Upper lobe of right lung (tissue), 1 donor: ENCODE measurements around the gene PNMA8C. TPM values are rescaled to one million over a fixed set of nuclear protein-coding genes. Genes with fewer than 3 reads are reported as not detected.

ENCODE experiments used
- ATAC-seq: fragments of 200-7000 bp; cut with Tn5 transposase; one replicate; pipeline ENCODE4 v1.9.1; 2020; ENCODE audit warnings: mild to moderate bottlenecking, moderate library complexity
- DNase-seq: peaks from one replicate; pipeline ENCODE4 v3.0.0-alpha.2; 2020
- H3K27ac ChIP-seq: fragments of 200-600 bp; one replicate; pipeline ENCODE4 v1.8.0; 2022
- H3K27me3 ChIP-seq: fragments of 200-600 bp; one replicate; pipeline ENCODE4 v1.8.0; 2022; ENCODE audit warnings: mild to moderate bottlenecking
- H3K36me3 ChIP-seq: fragments of 200-600 bp; one replicate; pipeline ENCODE4 v1.8.0; 2022
- H3K4me1 ChIP-seq: fragments of 200-600 bp; one replicate; pipeline ENCODE4 v1.8.0; 2022
- H3K4me3 ChIP-seq: fragments of 200-600 bp; one replicate; pipeline ENCODE4 v1.8.0; 2022; ENCODE audit warnings: mild to moderate bottlenecking
- H3K9me3 ChIP-seq: fragments of 200-600 bp; one replicate; pipeline ENCODE4 v1.8.0; 2022
- intact Hi-C: fragments of 100-400 bp; cut with DNase I; formaldehyde crosslinking; loops from one replicate; pipeline ENCODE4 v1.11.0; 2022
- total RNA-seq: library from RNA; stranded (reverse); fragmentation: NEBNext Ultra II Directional; extraction: Animal tissue kit (Norgen Biotek cat#: 25700); gene quantifications from one replicate; pipeline ENCODE4 v1.2.1, GENCODE V29; 2021
- TF ChIP-seq, protein P1 (sequence below): fragments of 200-600 bp; IDR thresholded peaks from one replicate; pipeline ENCODE4 v1.8.0; 2022; ENCODE audit warnings: antibody characterized with exemption
- donor health status: DM: no; HTN: yes; CAD: no; lungs with severe emphysema.

PNMA8C gene
- total RNA-seq, 1 donor from 2014 or later = not detected

DNA sequence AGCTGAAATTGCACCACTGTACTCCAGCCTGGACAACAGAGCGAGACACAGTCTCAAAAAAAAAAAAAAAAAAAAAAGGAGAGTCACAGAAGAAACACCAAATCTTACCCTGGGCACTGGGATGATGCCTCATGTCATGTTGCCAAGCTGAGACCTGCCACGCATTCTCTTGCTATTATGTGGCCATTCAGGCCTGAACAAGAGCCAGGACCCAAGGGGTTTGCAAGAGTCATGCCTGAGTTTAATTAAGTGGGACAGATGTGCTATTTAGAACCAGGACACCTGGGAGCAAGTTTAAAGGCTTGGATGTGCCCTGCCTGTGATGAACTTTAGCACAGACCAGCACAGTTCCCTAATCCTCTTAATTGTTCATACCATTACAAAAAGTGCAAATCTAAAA, 32.8 kb upstream of the PNMA8C start:
- no peak for ATAC-seq
- intact Hi-C loops = no loop called here

DNA sequence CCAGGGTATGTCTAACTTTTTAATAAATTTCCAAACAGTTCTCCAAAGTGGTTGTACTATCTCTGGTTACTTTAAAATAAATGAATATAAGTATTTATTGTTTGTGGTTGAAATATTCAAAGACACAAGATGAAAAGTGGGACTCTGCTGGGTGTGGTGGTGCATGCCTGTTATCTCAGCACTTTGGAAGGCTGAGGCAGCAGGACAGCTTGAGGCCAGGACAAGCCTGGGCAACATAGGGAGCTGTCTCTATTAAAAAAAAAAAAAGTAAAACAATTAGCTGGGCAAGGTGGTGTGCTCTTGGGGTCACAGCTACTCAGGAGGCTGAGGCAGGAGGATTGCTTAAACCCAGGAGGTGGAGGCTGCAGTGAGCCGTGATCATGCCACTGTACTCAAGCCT, 32.2 kb upstream of the PNMA8C start:
- Histone ChIP-seq H3K27me3 (peaks cover 8% of the 10 kb centered on the region), H3K4me3 (no peak overlapping the region), H3K27ac (no peak overlapping the region), H3K9me3 (no peaks in the 10 kb centered on the region), H3K36me3 (no peaks in the 10 kb centered on the region), H3K4me1 (no peaks in the 10 kb centered on the region)
- intact Hi-C loops = no loop called here
- no peak for ATAC-seq
- TF ChIP-seq, protein P1, sequence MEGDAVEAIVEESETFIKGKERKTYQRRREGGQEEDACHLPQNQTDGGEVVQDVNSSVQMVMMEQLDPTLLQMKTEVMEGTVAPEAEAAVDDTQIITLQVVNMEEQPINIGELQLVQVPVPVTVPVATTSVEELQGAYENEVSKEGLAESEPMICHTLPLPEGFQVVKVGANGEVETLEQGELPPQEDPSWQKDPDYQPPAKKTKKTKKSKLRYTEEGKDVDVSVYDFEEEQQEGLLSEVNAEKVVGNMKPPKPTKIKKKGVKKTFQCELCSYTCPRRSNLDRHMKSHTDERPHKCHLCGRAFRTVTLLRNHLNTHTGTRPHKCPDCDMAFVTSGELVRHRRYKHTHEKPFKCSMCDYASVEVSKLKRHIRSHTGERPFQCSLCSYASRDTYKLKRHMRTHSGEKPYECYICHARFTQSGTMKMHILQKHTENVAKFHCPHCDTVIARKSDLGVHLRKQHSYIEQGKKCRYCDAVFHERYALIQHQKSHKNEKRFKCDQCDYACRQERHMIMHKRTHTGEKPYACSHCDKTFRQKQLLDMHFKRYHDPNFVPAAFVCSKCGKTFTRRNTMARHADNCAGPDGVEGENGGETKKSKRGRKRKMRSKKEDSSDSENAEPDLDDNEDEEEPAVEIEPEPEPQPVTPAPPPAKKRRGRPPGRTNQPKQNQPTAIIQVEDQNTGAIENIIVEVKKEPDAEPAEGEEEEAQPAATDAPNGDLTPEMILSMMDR = no peak
- DNase-seq = peak; percentile 9

More for the DNA sequence above, 32.8 kb upstream of the PNMA8C start:
- Histone ChIP-seq H3K4me3 (no peak overlapping the region), H3K9me3 (no peaks in the 10 kb centered on the region), H3K4me1 (no peaks in the 10 kb centered on the region), H3K36me3 (no peaks in the 10 kb centered on the region), H3K27ac (no peak overlapping the region), H3K27me3 (peaks cover 8% of the 10 kb centered on the region)
- TF ChIP-seq, protein P1 = no peak
- no peak for DNase-seq

- H3K4me3 ChIP-seq = no peak overlapping the region
- no peak overlapping the region for H3K27ac ChIP-seq
- ATAC-seq = no peak
- TF ChIP-seq, protein P1 = no peak
- intact Hi-C loops = no loop called here
- DNase-seq = no peak
- H3K4me1 ChIP-seq = no peaks in the 10 kb centered on the region
- H3K9me3 ChIP-seq = no peaks in the 10 kb centered on the region
- H3K27me3 ChIP-seq = peaks cover 8% of the 10 kb centered on the region
- H3K36me3 ChIP-seq = no peaks in the 10 kb centered on the region
These were observed 31.3 kb upstream of the PNMA8C start for GRCh38 chr19:46460055-46460454.

GRCh38 chr19:46456930-46457329, 28.2 kb upstream of the PNMA8C start:
- Histone ChIP-seq H3K9me3 (no peaks in the 10 kb centered on the region), H3K36me3 (no peaks in the 10 kb centered on the region), H3K27me3 (peaks cover 8% of the 10 kb centered on the region), H3K4me1 (no peaks in the 10 kb centered on the region), H3K4me3 (no peak overlapping the region), H3K27ac (no peak overlapping the region)
- TF ChIP-seq, protein P1 = no peak
- DNase-seq (peak; percentile 11), ATAC-seq (no peak)
- intact Hi-C loops = no loop called here

- Histone ChIP-seq H3K27me3 (peaks cover 5% of the 10 kb centered on the region), H3K9me3 (no peaks in the 10 kb centered on the region), H3K36me3 (no peaks in the 10 kb centered on the region), H3K27ac (no peak overlapping the region), H3K4me3 (no peak overlapping the region), H3K4me1 (no peaks in the 10 kb centered on the region)
- TF ChIP-seq, protein P1 = no peak
- intact Hi-C loops = no loop called here
- DNase-seq (peak; percentile 2), ATAC-seq (no peak)
These were observed 25.5 kb upstream of the PNMA8C start for GRCh38 chr19:46454244-46454643.

- Histone ChIP-seq H3K9me3 (no peaks in the 10 kb centered on the region), H3K36me3 (no peaks in the 10 kb centered on the region), H3K27me3 (peaks cover 4% of the 10 kb centered on the region), H3K27ac (no peak overlapping the region), H3K4me1 (no peaks in the 10 kb centered on the region), H3K4me3 (no peak overlapping the region)
- intact Hi-C loops = no loop called here
- TF ChIP-seq, protein P1 = no peak
- ATAC-seq = no peak
- peak; percentile 6 for DNase-seq
These were observed 24.9 kb upstream of the PNMA8C start for GRCh38 chr19:46453661-46454060.
